PC-9 (cell line): ENCODE results near the gene FAM180A.

Experiments
- CTCF ChIP-seq: fragments of 200-600 bp; sonication (generic); conservative IDR thresholded peaks from 2 replicates; pipeline ENCODE4 v1.6.1; 2017; ENCODE audit warnings: mixed run types, antibody characterized with exemption, mild to moderate bottlenecking, moderate library complexity
- EZH2 ChIP-seq: fragments of 200-600 bp; sonication (generic); IDR thresholded peaks from 2 replicates; pipeline ENCODE4 v1.8.0; 2017; ENCODE audit warnings: antibody characterized with exemption, low read depth

- TF ChIP-seq CTCF (no peak), EZH2 (no peak)
Measured at GRCh38 chr7:135684699-135685098, 63.9 kb downstream of the FAM180A start.
